Suppressor macrophage treated with lipopolysaccharide for 1 hour (primary cell): ENCODE results near the gene ECSIT.
"Not testable (repeated sequence)": the region's sequence is repeated elsewhere in the genome, so short reads cannot be mapped to it uniquely, and the experiment has no call there.

Source experiments
- DNase-seq, 3 donors: peaks; one replicate each; pipeline ENCODE4 v3.0.0-alpha.2; 2020 to 2022

ECSIT gene, protein sequence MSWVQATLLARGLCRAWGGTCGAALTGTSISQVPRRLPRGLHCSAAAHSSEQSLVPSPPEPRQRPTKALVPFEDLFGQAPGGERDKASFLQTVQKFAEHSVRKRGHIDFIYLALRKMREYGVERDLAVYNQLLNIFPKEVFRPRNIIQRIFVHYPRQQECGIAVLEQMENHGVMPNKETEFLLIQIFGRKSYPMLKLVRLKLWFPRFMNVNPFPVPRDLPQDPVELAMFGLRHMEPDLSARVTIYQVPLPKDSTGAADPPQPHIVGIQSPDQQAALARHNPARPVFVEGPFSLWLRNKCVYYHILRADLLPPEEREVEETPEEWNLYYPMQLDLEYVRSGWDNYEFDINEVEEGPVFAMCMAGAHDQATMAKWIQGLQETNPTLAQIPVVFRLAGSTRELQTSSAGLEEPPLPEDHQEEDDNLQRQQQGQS

DNA sequence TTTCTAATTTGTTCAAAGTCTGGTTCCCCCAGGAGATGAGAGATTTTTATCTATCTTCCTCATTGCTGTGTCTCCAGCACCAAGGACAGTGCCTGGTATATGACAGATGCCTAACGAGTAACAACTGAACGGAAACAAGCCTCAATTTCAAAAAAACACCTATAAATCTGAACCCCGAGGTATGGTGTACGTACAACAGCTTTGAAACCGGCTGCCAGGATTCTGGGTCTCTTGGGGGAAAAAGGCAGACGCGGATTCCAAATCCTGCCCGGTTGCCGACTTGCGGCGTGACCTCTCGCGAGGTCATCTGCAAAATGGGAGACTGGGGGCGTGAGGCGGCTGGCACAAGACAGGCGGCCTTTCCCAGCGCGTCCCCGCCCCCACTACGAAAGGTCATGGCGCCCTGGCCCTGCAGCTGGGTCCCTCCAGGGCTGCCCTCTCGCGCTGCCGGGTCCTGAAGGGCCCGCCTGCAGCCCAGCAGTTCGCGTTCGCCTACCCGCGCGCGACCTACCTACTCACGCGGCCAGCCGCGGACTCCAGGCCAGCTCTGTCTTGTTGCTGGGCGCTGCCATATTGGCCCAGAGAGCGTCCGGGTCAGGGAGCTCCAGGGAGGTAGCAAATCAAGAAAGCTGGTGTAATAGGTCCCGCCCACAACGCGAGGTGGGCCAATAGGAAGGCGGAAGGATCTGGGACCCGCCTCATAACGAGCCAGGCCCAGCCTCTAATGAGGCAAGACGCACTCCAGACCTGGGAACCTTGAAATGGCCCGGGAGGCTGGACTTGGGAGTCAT is at the start of gene ECSIT:
Gene ECSIT (minus strand): TSS at position 584 of the 791 bp plus-strand sequence. CDS start 9,964 bp downstream, outside the sequence.
- peak; percentile 98 to 99 (median 99) for DNase-seq

DNA sequence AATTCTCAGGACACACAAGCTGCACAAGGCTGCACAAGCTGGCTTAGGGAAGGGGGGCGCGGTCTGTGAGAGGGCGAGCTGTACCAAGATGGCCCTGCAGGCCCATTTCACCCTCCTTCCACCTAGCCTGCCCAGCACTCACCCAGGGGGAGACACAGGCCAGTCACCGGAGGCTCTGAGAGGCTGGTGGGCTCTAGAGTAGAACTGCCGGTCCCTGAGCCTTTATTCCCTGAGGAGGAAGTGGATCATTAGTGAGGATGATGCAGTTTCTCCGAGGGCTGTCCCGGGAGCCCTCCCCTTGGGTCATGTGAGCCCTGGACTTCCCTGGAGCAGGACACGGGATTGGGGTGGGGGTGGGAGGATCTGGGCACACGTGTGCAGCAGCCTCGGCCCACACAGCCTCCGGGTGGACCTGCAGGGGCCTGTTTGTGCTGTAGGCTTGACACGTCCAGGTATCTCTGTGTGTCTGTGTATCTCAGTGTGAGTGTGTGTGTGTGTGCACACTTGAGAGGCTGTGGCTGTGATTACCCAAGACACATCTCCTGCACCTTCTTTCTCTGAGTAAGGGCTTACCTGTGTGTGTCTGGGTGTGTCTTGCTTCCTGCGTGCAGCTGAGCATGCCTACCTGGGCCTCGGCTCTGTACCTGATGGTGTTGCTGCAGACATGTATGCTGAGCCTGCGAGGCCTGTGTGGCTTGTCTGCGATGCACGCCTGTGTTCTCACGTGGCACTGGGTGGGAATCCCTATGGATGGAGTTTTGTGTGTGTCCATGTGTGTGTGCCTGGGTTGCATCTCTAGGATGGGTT is 48.7 kb upstream of the ECSIT start, which contains the start of gene ACP5:
Gene ACP5 (minus strand): TSS at position 195 of the 807 bp plus-strand sequence. CDS start 328 bp downstream, outside the sequence.
- peak; percentile 71 to 86 (median 73) for DNase-seq

DNA sequence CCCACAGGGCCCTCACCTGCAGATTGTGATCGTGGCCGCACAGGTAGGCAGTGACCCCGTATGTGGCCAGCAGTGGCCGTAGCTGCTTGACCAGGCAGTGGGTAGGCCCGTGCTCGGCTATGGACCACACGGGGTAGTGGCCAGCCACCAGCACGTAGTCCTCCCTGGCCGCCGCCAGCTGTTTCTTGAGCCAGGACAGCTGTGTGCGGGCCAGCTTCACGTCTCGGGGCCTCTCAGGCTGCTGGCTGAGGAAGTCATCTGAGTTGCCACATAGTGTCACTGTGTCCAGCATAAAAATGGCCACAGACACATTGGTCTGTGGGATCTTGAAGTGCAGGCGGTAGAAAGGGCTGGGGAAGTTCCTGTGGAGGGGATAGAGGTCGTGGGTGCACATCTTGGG is 47.3 kb upstream of the ECSIT start:
- DNase-seq: peak; percentile 32 to 49 (median 42)

DNA sequence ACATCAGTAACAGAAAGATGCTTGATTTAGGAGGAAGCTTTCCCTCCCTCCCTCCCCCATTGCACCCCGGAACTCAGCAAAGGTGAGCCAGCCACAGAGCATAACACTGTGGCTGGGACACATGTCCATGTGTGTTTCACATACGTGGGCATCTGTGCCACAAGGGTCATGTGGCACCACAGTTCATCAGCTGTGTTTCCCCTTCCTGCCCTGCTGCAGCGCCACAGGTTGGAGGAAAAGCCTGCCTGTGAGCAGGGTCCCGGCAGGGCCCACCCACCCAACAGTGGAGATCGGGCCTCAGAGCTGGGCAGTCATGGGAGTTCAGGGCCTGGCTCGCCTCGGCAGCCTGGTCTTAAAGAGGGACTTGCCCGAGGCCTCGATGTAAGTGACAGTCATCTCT is 45.8 kb upstream of the ECSIT start:
- DNase-seq: no peak

DNA sequence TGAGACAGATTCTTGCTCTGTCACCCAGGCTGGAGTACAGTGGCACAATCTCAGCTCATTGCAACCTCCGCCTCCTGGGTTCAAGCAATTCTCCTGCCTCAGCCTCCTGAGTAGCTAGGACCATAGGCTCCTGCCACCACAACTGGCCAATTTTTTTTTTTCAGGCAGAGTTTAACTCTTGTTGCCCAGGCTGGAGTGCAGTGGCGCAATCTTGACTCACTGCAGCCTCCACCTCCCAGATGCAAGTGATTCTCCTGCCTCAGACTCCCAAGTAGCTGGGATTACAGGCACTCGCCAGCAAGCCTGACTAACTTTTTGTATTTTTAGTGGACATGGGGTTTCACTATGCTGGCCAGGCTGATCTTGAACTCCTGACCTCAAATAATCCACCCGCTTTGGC is 44.8 kb upstream of the ECSIT start:
- peak in 1 of 3 donors; percentile 28 for DNase-seq

DNA sequence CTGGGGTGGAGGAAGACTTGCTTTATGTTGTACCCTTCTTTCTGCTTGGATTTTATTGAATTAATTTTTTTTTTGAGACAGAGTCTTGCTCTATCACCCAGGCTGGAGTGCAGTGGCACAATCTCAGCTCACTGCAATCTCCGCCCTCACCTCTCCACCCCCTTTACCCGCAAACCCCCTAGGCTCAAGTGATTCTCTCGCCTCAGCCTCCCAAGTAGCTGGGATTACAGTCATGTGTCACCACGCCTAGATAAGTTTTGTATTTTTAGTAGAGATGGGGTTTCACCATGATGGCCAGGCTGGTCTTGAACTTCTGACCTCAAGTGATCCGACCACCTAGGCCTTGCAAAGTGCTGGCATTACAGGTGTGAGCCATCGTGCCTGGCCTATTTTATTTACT is 44.4 kb upstream of the ECSIT start:
- DNase-seq: not testable (repeated sequence)

DNA sequence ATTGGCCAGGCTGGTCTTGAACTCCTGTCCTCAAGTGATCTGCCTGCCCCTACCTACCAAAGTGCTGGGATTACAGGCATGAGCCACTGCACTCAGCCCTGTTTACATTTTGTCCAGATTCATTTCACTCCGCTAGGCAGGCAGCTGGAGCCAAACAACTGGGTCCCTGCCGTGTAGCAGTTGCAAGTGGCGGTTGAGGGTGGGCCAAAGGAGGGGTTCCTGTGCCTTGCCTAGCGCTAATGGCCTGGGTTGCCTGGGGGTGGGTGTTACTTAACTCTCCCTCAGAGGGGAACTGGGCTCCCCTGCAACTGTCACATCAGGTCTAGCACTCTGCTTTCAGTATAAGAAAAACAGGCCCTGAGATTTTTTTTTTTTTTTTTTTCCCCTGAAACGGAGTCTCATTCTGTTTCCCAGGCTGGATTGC is 41.1 kb upstream of the ECSIT start:
- peak; percentile 27 to 40 (median 37) for DNase-seq

DNA sequence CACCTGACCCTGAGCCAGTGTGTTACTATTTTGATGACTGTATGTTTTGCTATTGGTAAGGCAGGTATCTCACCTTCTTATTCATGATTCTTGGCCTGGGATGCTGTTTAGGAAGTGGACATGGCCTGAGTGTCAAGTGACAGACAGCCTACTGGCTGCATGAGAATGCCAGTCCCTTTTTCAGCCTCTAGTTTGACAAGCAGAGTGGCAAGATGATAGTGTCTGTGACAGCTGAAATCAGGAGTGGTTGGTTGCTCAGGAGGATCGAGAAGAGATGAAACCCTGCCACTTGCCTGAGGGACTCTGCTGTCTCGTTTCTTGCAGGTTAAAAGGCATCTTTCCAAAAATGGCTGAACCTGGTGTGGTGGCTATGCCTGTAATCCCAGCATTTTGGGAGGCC is 37.2 kb upstream of the ECSIT start:
- no peak for DNase-seq

DNA sequence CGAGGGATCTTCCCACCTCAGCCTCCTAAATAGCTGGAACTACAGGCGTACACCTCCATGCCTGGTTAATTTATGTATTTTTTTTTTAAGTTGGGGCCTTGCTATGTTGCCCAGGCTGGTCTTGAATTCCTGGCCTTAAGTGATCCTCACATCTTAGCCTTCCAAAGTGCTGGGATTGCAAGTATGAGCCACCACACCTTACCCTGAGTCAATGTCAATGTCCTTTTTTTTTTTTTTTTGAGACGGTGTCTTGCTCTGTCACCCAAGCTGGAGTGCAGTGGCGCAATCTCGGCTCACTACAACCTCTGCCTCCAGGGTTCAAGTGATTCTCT is 36.7 kb upstream of the ECSIT start:
- DNase-seq: not testable (repeated sequence)

DNA sequence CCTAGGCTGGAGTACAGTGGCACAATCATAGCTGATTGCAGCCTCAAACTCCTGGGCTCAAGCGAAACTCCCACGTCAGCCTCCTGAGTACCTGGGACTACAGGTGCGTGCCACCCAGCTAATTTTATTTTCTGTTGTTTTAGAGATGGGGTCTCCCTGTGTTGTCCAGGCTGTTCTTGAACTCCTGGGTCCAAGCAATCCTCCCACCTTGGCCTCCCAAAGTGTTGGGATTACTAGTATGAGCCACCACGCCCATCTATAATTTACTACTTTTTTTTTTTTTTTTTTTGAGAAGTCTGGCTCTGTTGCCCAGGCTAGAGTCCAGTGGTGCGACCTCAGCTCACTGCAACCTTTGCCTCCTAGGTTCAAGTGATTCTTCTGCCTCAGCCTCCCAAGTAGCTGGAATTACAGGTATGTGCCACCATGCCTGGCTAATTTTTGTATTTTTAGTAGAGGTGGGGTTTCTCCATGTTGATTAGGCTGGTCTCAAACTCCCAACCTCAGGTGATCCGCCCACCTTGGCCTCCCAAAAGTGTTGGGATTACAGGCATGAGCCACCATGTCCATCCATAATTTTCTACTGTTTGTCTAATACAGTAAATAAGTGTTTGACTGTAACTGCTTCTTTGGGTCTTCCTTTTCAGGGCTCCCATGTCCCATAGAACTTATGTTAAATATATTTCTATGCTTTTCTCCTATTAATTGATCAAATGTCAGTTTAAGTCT is 35.3 kb upstream of the ECSIT start:
- not testable (repeated sequence) for DNase-seq

DNA sequence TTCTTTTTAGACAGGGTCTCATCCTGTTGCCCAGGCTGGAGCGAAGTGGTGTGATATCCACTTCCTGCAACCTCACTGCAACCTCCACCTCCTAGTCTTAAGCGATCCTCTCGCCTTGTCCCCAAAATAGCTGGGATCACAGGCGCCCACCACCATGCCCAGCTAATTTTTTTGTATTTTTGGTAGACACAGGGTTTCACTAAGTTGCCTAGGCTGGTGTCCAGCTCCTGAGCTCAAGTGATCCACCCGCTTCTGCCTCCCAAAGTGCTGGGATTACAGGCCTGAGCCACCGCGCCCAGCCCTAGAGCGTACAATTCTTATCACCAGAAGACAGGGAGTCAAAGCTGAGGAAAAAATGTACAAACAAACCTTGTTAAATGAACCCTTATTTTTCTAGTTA is 34.6 kb upstream of the ECSIT start:
- DNase-seq: no peak

DNA sequence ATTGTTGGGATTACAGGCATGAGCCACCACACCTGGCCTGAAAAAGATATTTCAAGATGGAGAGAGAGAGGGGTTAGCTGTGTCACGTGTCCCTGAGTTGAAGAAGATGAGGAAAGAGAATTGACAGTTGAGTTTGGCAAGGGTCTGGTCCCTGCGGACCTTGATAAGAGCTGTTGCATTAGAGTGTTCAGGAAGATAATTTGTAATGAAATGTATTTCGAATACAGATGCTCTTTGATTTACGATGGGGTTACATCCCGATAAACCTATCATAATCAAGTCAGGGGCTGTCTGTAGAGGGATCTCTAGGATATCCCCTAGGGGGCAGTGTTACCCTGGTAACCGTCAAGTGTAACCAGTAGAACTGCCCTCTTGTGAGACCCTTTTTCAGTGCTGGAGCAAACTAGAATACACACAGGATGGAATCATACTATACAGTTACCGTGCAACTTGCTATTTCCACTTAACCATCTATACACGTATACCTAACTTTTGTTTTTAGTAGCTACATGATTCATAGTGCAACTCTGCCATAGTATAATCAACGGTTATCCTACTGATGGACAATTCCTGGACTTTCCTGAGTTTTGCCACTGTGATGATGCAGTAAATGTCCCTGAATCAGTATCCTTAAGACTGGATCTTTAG is 31.6 kb upstream of the ECSIT start:
- DNase-seq: peak; percentile 86 to 92 (median 90)

DNA sequence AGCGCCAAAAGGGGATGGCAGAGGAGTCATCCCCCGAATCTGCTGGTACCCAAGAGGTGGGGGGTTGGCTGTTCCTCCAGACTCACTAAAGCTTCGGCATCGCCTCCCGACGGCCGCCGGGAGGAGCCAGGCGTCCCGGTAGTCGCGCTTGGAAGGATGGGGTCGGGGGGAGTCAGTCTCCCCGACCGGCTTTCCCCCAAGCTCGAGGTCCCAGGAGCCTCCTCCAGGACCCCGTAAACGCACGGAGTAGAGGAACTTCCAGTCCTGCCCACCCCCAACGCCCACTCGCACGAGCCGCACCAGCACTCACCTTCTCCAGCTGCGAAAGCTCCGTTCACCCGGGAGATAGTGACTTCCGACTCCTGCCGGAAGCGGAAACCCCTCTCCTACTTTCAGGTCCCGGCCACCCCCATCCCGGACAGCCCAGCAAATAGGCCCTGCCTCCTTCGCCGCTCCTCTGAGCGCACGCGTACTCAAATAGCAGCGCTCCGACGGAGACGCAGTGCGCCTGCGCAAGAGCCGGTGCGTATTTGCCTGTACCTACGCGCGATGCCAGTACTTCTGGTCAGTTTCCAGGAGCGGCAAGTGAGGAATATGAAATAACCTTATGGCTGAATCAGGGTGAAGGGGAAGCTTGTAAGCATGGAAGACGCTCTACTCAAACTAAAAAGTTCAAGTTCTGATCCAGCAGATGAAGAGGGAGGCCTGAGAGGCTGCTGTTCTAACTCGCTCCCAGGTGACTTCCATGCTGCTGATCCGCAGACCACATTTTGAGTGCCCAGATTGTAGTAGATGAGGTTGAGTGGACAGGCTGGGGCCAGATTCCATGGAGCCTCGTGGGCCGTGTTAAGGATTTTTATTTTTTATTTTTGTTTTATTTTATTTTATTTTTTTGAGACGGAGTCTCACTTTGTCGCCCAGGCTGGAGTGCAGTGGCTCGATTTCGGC is 30.2 kb upstream of the ECSIT start, which contains the start of gene ELOF1:
Gene ELOF1 (minus strand): TSS at position 350 of the 948 bp plus-strand sequence. CDS start 4,883 bp downstream, outside the sequence.
- DNase-seq: peak; percentile 99 to 100 (median 100)

DNA sequence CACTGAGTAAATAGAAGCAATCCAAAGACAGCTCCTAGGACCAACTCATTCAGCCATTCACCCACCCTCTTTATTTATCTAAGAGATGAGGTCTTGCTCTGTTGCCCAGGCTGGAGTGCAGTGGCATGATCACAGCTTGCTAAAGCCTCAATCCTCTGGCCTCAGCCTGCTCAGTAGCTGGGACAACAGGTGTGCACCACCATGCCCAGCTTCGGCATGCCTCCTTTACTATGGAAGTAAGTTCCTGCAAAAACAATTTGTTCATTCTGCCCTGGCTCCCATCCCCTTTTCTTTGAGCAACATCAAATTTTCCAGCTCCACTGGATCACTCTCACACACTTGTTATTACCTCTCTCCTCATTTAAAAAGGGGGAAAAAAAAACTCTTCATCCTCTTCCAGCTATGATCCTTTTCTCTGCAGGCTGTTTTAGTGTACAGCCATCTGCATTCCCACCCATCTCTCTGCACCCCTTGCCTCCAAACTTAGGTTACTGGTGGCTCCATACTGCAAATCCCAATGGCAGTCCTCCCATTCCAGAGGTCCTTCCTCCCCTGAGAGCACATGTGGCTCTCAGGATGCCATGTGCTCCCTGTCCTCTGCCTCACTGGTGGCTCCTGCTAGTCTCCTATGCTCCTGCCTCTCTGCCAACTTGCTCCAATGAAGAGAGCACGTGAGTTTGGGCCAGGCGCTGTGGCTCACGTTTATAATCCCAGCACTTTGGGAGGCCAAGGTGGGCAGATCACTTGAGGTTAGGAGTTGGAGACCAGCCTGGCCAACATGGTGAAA is 27.9 kb upstream of the ECSIT start:
- DNase-seq: no peak

DNA sequence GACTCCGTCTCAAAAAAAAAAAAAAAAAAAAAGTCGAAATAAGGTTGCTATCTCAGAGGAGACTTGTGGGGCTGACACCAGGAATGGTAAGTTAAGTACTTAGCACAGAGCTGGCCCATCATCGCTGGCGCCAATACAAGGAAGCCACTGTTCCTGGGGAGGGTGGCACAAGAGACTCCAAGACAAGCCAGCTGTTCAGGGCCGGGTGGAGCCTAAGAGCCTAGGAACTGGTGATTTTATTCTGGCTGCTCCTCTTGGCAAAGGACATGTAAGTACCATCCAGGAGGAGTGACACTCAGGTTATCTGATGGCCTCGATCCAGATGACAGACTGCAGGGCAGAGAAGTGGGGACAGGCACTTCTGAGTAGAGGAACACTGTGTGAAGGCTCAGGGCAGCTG is 26.3 kb upstream of the ECSIT start:
- DNase-seq: no peak

DNA sequence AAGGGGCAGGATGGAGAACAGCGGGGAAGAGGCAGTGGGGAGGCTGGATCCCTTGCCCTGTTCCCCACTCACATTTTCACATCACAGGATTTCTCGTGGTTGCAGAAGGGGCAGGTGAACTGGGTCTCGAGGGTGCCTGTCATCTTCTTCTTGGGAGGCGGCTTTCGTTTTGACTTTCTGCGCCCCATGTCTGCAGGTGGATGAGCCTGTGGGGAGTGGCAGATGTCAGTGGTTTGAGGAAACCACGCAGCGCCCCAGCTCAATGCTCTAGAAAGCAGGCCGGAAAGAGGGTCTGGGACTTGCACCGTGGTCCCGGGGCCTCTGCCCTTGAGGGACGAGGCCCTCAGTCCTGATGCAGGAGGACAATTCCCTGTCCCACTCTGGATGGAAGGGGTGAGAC is 25.2 kb upstream of the ECSIT start:
- no peak for DNase-seq

DNA sequence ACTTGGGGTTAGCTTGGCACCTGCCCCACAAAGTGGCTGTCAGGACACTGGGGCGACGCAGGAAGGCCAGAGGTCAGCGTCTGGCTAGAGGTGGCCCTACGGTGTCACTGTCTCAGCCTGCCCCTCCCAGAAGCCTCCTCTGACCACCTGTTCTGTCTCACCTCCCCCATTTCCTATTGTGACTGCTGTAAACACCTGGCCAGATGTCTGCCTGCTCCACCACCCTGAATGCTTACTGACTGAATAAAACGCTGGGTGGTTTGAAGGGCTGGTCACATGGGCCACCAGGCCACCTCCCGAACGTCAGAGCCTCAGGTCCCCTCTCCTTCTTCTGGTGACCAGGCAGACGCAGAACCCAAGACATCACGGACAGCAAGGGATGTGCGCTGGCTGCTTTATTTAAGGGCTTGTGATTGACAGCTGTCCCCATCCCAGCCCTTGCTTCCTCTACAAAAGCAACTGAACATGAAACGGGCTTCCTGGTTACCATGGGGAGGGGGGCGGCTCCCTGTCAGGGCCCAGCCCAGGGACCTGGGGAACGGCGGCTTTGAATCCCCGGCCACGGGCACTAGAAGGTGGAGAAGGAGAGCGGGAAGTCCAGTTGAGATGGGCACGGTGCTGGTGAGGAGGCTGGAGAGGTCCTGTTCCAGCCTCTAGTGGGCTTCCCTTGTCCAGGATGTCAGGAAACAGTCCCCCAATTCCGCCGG is 23.9 kb upstream of the ECSIT start:
- no peak for DNase-seq

DNA sequence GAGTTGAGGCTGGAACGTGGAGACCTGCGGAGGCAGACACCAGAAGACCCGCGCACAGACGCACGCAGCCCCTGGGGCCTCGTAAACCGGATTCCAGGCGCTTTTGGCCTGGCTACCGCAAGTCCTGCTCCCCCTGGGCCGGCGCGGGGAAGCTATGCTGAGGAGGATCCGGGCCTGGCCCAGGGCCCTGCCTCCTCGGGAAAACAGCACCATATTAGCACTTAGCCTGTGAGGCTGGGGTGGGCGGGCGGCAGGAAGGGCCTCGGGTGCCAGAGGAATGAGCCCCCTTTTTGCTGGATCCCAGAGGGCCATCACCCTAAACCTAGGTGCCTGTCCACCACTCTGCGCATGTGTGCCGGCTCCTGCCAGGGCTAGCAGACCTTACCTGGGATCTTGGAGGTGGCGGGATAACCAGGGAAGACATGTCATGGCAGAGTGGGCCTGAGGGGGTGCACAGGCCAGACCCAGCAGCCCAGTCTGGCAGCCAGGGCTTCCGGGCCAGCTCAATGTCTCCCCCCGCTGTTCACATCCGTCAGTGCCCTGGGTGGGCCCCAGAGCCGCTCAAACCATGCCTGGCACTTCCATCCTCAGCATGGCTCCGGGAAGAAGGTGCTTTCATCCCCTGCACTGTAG is 22.8 kb upstream of the ECSIT start:
- DNase-seq: no peak
